Measurements from ENCODE around the gene TAF10.

Gene TAF10

DNA sequence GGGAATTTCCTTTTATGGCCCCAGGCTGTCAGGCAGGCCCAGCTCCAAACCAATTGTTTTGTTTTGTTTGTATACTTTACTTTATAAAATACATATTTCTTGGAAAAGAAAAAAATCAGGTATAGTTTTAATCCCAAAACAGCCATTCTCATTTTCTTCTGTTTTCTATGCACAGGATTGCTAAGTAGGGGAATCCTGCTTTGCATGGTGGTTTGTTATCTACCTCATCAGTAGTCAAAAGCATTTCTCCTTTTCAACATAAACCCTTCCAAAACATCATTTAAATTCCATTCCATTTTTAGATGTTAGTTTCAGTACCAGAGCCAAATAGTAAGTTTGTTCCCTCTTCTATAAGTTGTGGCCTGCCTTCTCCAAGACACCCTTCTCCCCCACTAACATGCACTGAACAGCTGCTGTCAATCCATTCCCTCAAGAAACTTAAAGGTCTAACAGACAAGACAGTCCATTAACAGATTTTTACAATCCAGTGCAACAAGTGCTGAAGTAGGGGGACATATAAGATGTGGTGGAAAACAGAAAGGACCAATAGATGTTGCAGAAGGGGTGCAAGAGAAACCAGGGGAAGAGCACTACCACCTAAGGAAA, 4.7 kb downstream of the TAF10 start:
- no peak for DNase-seq (ENCODE audit: low read depth)

DNA sequence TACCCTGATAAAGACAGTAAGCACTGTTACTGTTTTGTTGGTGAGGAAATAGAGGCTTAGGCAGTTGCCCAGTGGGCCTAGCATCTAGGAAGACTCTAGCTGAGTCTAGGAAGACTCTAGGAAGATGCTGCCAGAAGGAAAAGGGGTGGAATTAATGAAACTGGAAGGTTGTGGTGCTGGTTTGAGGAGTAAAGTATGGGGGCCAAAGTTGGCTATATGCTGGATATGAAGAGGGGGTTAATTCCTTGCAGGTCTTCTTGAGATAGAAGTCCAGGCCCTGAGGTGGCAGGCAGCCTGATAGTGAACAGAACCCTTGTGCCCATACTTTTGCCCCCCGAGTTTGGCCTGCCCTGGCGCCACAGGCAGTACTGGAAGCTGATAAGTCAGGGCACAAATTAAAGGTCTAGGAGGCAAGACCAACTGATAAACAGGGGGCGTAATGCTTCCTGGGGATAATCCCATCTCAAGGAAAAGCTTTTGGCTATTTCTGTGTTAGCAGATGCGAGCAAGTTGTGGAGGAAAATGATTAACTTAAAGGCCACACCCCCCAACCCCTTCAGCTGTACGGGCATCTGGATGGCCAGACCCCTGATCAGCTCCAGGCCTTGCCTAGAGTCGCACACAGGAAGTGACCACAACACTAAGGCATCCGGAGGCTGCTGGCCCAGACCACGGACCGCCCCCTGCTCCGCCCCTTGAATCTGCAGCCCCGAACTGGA, 5.4 kb downstream of the TAF10 start:
- peak; percentile 97 for DNase-seq (ENCODE audit: low read depth)

DNA sequence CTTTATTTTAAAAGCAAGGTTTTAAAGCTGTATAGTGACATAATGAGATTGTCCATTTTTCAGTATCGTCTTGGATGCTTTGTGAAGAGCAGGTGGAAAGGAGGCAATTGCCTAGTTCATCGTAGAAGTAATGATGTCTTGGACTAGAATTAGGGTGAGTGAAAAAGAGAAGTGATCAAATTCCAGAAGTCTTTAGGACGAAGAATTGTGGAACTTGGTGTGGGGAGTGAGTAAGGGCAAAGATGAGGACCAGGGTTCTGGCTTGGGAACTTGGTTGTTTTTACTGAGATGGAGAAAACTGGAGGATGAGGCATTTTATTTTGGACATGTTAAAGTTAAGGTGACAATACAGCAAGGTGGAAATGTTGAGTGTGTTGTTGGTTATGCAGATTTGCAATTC, 7.2 kb downstream of the TAF10 start:
- no peak for DNase-seq (ENCODE audit: low read depth)

GRCh38 chr11:6604081-6604626, 7.9 kb downstream of the TAF10 start:
- peak; percentile 70 for DNase-seq (ENCODE audit: low read depth)

DNA sequence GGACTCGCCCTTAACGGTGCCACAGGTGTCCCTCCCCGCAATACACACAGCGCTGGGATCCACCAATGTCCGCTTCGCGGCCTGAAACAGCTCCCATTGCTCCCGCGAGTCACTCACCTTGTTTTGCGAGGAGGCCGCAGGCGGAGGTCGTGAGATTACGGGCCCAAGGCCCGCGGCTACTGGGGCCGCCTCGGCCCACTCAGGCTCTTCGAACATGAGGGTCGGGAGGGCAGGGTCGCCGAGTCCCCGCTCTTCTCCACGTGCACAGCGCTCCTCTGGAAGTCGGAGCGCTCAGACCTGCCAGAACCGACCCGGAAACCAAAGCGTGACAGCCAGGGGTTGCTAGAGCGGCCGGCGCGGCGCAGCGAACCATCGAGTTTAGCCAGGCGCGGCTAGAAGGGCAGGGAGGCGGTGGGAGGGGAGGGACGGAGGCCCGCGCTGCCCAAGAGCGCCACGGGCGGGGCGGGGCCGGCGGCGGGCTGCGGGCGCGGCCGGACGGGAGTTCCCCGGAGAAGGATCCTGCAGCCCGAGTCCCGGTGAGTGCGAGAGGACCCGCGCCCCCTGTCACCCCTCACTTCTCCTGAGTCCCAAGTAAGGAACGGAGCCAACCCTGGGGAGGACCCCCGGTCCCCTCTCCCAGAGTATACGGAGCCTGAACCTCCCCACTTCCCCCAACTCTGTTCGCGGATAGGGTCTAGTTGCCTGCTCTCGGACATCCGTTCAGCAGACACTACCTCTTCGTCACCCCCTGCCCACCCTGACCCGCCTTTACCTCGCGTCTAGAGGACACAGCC, 8.5 kb downstream of the TAF10 start, which contains the start of the genes ILK and RRP8:
ILK (plus strand) TSS at position 488 of the 794 bp plus-strand sequence. CDS start 498 bp downstream, outside the sequence.
RRP8 (minus strand) TSS at position 330 of the 794 bp plus-strand sequence; CDS start at position 216, 114 bp downstream.
- peak; percentile 93 for DNase-seq (ENCODE audit: low read depth)

DNA sequence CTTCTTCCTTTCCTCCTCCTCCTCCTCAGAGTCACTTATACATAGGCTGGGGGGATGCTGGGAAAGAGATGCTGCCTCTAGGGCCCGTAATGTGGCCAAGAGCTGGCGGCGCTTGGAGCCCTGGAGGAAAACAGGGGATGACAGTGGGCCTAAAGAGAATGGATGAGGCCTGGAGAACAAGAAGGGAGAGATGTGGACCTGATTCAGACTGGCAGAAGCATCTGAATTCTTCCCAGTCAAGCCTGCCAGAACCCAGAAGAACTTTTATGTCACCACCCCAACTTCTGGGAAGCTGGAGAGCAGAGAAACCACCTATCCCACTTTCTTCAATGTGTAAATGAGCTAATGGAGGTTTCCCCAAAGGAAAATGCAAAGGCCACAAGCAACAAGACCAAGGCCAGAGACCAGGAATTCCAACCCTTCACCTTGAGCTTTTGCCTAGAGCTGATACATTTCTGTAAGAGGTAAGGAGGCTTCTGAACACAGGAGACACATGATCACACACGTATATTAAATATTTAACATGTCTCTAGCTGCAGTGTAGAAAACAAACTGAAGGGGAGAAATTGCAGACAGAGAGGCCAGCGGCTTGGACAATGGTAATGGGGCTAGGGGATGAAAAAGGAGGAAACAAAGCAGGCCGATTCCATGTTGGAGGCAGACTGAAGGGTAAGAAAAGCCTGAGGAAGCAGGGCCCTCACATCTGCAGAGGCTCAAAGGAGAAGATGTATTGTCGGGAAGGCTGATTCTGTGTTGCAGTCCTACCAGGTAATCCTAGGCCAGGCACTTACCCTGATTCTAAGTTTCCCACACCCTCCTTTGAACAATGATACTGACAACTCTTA, 9.7 kb downstream of the TAF10 start:
- DNase-seq (ENCODE audit: low read depth): no peak

- DNase-seq (ENCODE audit: low read depth): no peak
These were observed 11.0 kb downstream of the TAF10 start for GRCh38 chr11:6601041-6601461.

- DNase-seq (ENCODE audit: low read depth): no peak
These were observed 12.1 kb downstream of the TAF10 start for GRCh38 chr11:6599881-6600390.

GRCh38 chr11:6599449-6599848, 12.6 kb downstream of the TAF10 start:
- no peak for DNase-seq (ENCODE audit: low read depth)

DNA sequence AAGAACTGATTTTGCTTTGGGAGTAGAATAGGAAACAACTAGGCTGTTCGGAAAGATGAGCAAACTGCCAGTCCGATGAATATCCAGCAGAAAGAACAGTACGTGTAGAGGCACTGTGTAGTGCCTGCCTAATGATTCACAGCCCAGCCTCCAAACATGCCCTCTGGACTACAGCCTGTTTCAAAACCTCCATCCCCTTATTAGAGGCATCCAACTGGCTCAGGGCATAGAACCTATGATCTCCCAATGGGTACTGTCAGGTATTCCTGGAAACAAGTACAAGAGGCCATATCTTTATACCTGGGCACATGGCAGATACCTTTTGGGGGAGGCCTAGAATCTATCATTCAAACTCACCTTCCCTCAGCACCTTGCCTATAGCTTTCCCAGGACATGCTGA, 13.5 kb downstream of the TAF10 start:
- no peak for DNase-seq (ENCODE audit: low read depth)

DNA sequence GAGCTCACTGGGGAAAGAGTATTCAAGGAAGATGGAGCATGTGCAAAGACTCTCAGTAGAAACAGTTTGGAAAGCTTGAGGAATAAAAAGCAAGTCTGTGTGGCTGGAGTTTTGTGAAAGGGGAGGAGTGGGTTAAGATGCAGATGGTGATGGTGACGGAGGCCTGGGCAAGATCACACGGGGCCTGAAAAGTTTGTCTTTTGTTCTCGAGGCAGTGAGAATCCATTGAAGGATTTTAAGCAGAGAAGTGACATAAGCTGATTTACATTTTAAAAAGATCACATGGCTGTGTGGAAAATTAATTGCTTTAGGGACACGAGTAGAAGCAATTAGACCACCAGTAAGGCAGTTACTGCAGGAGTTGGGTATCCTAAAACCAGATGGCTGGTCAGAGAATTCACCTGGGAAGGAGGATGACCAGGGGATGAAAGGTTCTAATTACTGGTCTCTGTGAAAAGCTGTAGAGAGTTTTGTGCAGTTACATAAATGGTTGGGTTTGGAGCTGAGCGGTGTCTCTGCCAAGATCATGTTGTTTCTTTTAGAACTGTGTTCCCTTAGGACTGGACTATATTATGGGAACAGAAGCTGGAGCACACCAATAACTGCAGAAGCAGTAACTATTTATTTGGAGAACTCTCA, 15.7 kb downstream of the TAF10 start:
- DNase-seq (ENCODE audit: low read depth): no peak

- no peak for DNase-seq (ENCODE audit: low read depth)
These were observed 17.8 kb downstream of the TAF10 start for GRCh38 chr11:6594142-6594768.

DNA sequence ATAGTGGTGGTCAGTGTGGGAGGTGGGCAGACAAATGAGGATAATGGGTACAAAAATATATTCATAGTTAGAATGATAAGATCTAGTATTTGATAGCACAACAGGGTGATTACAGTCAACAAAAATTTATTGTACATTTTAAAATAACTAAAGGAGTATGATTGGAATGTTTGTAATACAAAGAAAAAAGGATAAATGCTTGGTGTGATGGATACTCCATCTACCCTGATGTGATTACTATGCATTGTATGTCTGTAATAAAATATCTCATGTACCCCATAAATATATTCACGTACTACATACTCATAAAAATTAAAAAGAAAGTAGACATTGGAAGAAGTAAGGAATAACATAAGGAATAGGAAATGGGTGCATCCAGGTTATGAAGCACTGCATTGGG, 24.0 kb downstream of the TAF10 start:
- no peak for DNase-seq (ENCODE audit: low read depth)

GRCh38 chr11:6587360-6587953, 24.6 kb downstream of the TAF10 start:
- DNase-seq (ENCODE audit: low read depth): no peak

- DNase-seq (ENCODE audit: low read depth): no peak
These were observed 25.3 kb downstream of the TAF10 start for GRCh38 chr11:6586434-6587359.

DNA sequence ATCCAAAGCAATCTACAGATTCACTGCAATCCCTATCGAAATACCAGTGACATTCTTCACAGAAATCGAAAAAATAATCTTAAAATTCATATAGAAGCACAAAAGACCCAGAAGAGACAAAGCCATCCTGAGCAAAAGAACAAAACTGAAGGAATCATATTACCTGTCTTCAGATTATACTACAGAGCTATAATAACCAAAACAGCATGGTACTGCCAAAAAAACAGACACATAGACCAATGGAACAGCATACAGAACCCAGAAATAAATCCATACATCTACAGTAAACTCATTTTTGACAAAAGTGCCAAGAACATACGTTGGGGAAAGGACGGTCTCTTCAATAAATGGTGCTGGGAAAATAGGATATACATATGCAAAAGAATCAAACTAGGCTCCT, 27.5 kb downstream of the TAF10 start:
- DNase-seq (ENCODE audit: low read depth): no peak

GRCh38 chr11:6583584-6583983, 28.4 kb downstream of the TAF10 start:
- no peak for DNase-seq (ENCODE audit: low read depth)

DNA sequence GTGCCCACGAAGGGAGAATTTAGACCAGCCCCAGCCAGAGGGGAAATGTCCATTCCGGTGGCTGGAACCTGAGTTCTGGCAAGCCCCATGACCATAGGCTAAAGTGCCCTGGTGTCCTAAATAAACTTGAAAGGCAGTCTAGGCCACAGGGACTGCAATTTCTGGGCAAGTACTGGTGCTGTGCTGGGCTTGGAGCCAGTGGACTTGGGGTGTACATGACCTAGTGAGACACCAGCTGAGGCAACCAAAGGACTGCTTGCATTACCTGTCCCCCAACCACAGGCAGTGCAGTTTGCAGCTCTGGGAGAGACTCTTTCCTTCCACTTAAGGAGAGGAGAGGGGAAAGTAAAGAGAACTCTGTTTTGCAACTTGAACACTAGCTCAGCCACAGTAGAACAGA, 32.3 kb downstream of the TAF10 start:
- no peak for DNase-seq (ENCODE audit: low read depth)

DNA sequence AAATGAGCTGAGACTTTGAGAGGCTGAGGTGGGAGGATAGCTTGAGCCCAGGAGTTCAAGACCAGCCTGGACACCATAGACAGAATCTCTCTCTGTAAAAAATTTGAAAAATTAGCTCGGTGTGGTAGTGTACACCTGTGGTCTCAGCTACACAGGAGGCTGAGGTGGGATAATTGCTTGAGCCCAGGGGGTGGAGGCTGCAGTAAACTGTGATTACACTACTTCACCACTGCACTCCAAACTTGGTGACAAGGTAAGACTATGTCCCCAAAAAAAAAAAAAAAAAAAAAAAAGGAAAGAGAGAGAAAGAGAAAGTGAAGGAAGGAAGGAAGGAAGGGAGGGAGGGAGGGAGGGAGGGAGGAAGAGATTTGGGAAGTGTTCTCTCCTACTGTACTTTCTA, 33.9 kb downstream of the TAF10 start:
- DNase-seq (ENCODE audit: low read depth): no peak

Data from ELR (cell line).